ENCODE data around the gene CASKIN2.
"Not testable (repeated sequence)": the region's sequence is repeated elsewhere in the genome, so short reads cannot be mapped to it uniquely, and the experiment has no call there.

CASKIN2 gene

DNA sequence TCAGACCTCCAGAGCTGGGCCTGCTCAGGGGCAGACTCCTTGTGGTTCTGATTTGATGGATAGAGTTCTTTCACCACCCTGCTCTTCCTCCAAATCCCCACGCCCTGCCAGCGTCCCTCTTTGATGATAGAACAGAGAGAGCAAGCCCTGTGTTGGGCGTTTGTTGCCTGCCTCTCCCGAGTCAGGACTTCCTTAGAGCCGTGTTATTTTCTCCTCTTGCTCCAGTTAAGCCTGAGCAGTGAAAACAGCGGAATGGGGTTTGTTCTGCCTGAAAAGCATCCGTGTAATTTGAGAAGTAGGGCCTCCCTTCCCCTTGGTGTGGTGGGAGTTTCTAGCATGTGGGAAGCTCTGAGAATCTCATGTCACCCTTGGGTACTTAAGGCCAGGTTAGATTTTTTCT, 36.8 kb downstream of the CASKIN2 start:
- Histone ChIP-seq H3K27ac (ENCODE audit: low read depth, low read length) (no peak overlapping the region), H3K4me3 (ENCODE audit: low read depth in 1 of 2, low read length in 2 of 2) (no peak overlapping the region), H3K9me3 (ENCODE audit: control insufficient read depth in 1 of 2, low read length in 2 of 2) (no peaks in the 10 kb centered on the region), H3K36me3 (ENCODE audit: control insufficient read depth in 1 of 2, insufficient read depth in 2 of 2, low read length in 2 of 2) (peaks cover 0 to 6% of the 10 kb centered on the region in 2 donors), H3K27me3 (ENCODE audit: control insufficient read depth in 1 of 2, insufficient read depth in 2 of 2, low read length in 2 of 2) (no peaks in the 10 kb centered on the region), H3K9ac (ENCODE audit: low read depth in 1 of 2, low read length in 2 of 2) (no peak overlapping the region), H3K4me1 (ENCODE audit: control insufficient read depth in 1 of 2, insufficient read depth in 2 of 2, low read length in 2 of 2) (peaks cover 18 to 26% of the 10 kb centered on the region in 2 donors)

- not testable (repeated sequence) for H3K4me3 ChIP-seq (ENCODE audit: low read depth in 1 of 2, low read length in 2 of 2); H3K27me3 ChIP-seq (ENCODE audit: control insufficient read depth in 1 of 2, insufficient read depth in 2 of 2, low read length in 2 of 2); H3K9me3 ChIP-seq (ENCODE audit: control insufficient read depth in 1 of 2, low read length in 2 of 2); H3K27ac ChIP-seq (ENCODE audit: low read depth, low read length); H3K9ac ChIP-seq (ENCODE audit: low read depth in 1 of 2, low read length in 2 of 2)
- Histone ChIP-seq H3K36me3 (ENCODE audit: control insufficient read depth in 1 of 2, insufficient read depth in 2 of 2, low read length in 2 of 2) (peaks cover 0 to 16% of the 10 kb centered on the region in 2 donors), H3K4me1 (ENCODE audit: control insufficient read depth in 1 of 2, insufficient read depth in 2 of 2, low read length in 2 of 2) (peaks cover 18 to 26% of the 10 kb centered on the region in 2 donors)
Observed at GRCh38 chr17:75477490-75477862, 37.9 kb downstream of the CASKIN2 start.

- H3K9ac ChIP-seq (ENCODE audit: low read depth in 1 of 2, low read length in 2 of 2) = peak overlapping the region in 1 of 2 donors; percentile 32
- peak overlapping the region in 1 of 2 donors; percentile 37 for H3K4me3 ChIP-seq (ENCODE audit: low read depth in 1 of 2, low read length in 2 of 2)
Observed at GRCh38 chr17:75476752-75477489, 38.4 kb downstream of the CASKIN2 start.

DNA sequence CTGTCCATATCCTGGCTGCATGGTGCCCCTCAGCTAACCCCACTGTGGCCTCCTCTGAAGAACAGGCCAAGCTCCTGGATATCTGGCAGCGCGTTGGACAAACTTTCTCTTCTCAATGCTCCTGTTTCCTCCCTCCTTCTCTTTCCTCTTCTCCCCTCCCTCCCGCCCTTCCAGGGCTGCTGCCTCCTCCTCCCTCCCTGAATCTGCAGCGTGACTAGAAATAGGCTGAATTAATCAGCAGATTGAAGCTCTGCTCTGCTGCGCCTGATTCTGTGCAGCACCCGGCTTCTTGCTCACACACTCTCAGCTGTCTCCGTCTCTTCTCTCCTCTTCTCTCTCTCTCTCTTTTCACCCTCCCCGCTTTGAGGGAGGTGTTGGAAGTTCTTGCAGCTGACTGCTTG, 39.1 kb downstream of the CASKIN2 start:
- H3K4me3 ChIP-seq (ENCODE audit: low read depth in 1 of 2, low read length in 2 of 2) = peak overlapping the region in 1 of 2 donors; percentile 37
- H3K4me1 ChIP-seq (ENCODE audit: control insufficient read depth in 1 of 2, insufficient read depth in 2 of 2, low read length in 2 of 2) = peaks cover 18 to 27% of the 10 kb centered on the region in 2 donors

More at GRCh38 chr17:75476752-75477489, 38.4 kb downstream of the CASKIN2 start:
- Histone ChIP-seq H3K4me1 (ENCODE audit: control insufficient read depth in 1 of 2, insufficient read depth in 2 of 2, low read length in 2 of 2) (peaks cover 18 to 30% of the 10 kb centered on the region in 2 donors), H3K27me3 (ENCODE audit: control insufficient read depth in 1 of 2, insufficient read depth in 2 of 2, low read length in 2 of 2) (no peaks in the 10 kb centered on the region), H3K36me3 (ENCODE audit: control insufficient read depth in 1 of 2, insufficient read depth in 2 of 2, low read length in 2 of 2) (peaks cover 0 to 22% of the 10 kb centered on the region in 2 donors), H3K27ac (ENCODE audit: low read depth, low read length) (no peak overlapping the region), H3K9me3 (ENCODE audit: control insufficient read depth in 1 of 2, low read length in 2 of 2) (no peaks in the 10 kb centered on the region)

DNA sequence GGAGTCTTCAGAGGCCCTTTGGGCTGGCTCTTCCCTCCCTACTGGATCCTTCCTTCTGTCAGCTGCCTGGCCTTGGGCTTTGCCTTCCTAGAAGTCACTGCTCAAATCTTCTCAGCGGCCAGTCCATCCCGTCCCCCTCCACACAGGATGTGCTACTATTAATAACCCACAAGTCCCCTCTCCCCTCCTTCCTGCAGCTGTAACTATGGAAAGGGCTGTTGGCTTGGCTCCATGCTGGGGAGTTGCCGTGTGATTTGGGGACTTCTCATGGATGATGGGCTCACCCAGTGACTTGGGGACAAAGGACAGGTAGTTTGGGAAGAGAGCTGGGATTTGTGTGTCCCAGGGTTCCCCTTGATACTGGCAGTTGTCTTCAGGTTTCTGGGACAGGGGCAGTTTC, 39.5 kb downstream of the CASKIN2 start:
- Histone ChIP-seq H3K27ac (ENCODE audit: low read depth, low read length) (no peak overlapping the region), H3K9ac (ENCODE audit: low read depth in 1 of 2, low read length in 2 of 2) (no peak overlapping the region), H3K4me1 (ENCODE audit: control insufficient read depth in 1 of 2, insufficient read depth in 2 of 2, low read length in 2 of 2) (peaks cover 18 to 27% of the 10 kb centered on the region in 2 donors), H3K36me3 (ENCODE audit: control insufficient read depth in 1 of 2, insufficient read depth in 2 of 2, low read length in 2 of 2) (peaks cover 0 to 22% of the 10 kb centered on the region in 2 donors), H3K4me3 (ENCODE audit: low read depth in 1 of 2, low read length in 2 of 2) (no peak overlapping the region), H3K9me3 (ENCODE audit: control insufficient read depth in 1 of 2, low read length in 2 of 2) (no peaks in the 10 kb centered on the region), H3K27me3 (ENCODE audit: control insufficient read depth in 1 of 2, insufficient read depth in 2 of 2, low read length in 2 of 2) (no peaks in the 10 kb centered on the region)

More for the DNA sequence above, 39.1 kb downstream of the CASKIN2 start:
- H3K9ac ChIP-seq (ENCODE audit: low read depth in 1 of 2, low read length in 2 of 2) = no peak overlapping the region
- H3K27me3 ChIP-seq (ENCODE audit: control insufficient read depth in 1 of 2, insufficient read depth in 2 of 2, low read length in 2 of 2) = no peaks in the 10 kb centered on the region
- peaks cover 0 to 22% of the 10 kb centered on the region in 2 donors for H3K36me3 ChIP-seq (ENCODE audit: control insufficient read depth in 1 of 2, insufficient read depth in 2 of 2, low read length in 2 of 2)
- H3K27ac ChIP-seq (ENCODE audit: low read depth, low read length) = no peak overlapping the region
- H3K9me3 ChIP-seq (ENCODE audit: control insufficient read depth in 1 of 2, low read length in 2 of 2) = no peaks in the 10 kb centered on the region

GRCh38 chr17:75475144-75475835, 40.0 kb downstream of the CASKIN2 start:
- Histone ChIP-seq H3K4me1 (ENCODE audit: control insufficient read depth in 1 of 2, insufficient read depth in 2 of 2, low read length in 2 of 2) (peaks cover 18 to 27% of the 10 kb centered on the region in 2 donors), H3K27me3 (ENCODE audit: control insufficient read depth in 1 of 2, insufficient read depth in 2 of 2, low read length in 2 of 2) (no peaks in the 10 kb centered on the region), H3K36me3 (ENCODE audit: control insufficient read depth in 1 of 2, insufficient read depth in 2 of 2, low read length in 2 of 2) (peaks cover 0 to 22% of the 10 kb centered on the region in 2 donors), H3K9ac (ENCODE audit: low read depth in 1 of 2, low read length in 2 of 2) (no peak overlapping the region), H3K27ac (ENCODE audit: low read depth, low read length) (peak overlapping the region; percentile 48), H3K4me3 (ENCODE audit: low read depth in 1 of 2, low read length in 2 of 2) (no peak overlapping the region), H3K9me3 (ENCODE audit: control insufficient read depth in 1 of 2, low read length in 2 of 2) (no peaks in the 10 kb centered on the region)

DNA sequence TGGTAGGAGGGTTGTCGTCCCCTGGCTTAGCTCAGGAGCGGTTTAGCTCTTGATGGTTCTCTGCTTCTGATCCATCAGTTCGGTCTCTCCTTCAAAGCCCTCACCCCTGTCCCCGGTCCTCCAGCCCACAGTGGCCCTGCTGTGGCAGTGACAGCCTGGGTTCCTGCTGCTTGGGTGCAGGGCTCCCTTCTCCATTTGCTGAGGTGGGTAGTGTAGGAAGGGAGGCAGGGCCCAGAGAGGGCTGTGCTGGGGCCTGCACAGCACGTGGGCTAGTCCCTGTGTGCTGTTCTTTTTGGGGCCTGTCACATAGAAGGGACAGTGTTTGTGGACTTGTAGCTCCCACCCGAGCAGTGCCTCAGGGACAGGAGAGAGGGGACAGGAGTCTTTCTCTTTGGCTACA, 40.6 kb downstream of the CASKIN2 start:
- no peak overlapping the region for H3K9ac ChIP-seq (ENCODE audit: low read depth in 1 of 2, low read length in 2 of 2)

DNA sequence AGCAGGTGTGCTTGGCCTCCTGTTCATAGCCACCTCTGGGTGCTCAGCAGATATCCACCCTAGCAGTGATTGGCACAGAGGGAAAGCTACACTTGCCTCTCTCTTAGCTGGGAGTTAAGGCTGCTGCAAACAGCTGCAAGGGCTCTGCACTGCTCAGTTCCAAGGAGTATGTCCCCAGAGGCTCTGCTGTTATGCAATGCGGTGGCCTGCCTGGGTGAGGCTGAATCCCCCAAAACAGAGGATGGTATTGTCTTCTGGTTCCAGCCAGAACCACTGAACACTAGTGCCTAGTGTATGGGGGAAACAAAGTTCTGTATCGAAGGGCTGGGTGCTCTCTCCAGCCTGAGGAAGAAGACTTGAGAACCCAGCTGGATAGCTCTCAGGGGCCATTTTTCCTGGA, 42.1 kb downstream of the CASKIN2 start:
- Histone ChIP-seq H3K27ac (ENCODE audit: low read depth, low read length) (no peak overlapping the region), H3K36me3 (ENCODE audit: control insufficient read depth in 1 of 2, insufficient read depth in 2 of 2, low read length in 2 of 2) (peaks cover 0 to 24% of the 10 kb centered on the region in 2 donors), H3K9ac (ENCODE audit: low read depth in 1 of 2, low read length in 2 of 2) (no peak overlapping the region), H3K4me3 (ENCODE audit: low read depth in 1 of 2, low read length in 2 of 2) (no peak overlapping the region), H3K4me1 (ENCODE audit: control insufficient read depth in 1 of 2, insufficient read depth in 2 of 2, low read length in 2 of 2) (peaks cover 24 to 32% of the 10 kb centered on the region in 2 donors), H3K9me3 (ENCODE audit: control insufficient read depth in 1 of 2, low read length in 2 of 2) (no peaks in the 10 kb centered on the region), H3K27me3 (ENCODE audit: control insufficient read depth in 1 of 2, insufficient read depth in 2 of 2, low read length in 2 of 2) (no peaks in the 10 kb centered on the region)

More for the DNA sequence above, 40.6 kb downstream of the CASKIN2 start:
- Histone ChIP-seq H3K4me1 (ENCODE audit: control insufficient read depth in 1 of 2, insufficient read depth in 2 of 2, low read length in 2 of 2) (peaks cover 18 to 27% of the 10 kb centered on the region in 2 donors), H3K9me3 (ENCODE audit: control insufficient read depth in 1 of 2, low read length in 2 of 2) (no peaks in the 10 kb centered on the region), H3K27me3 (ENCODE audit: control insufficient read depth in 1 of 2, insufficient read depth in 2 of 2, low read length in 2 of 2) (no peaks in the 10 kb centered on the region), H3K27ac (ENCODE audit: low read depth, low read length) (no peak overlapping the region), H3K36me3 (ENCODE audit: control insufficient read depth in 1 of 2, insufficient read depth in 2 of 2, low read length in 2 of 2) (peaks cover 0 to 22% of the 10 kb centered on the region in 2 donors), H3K4me3 (ENCODE audit: low read depth in 1 of 2, low read length in 2 of 2) (no peak overlapping the region)

DNA sequence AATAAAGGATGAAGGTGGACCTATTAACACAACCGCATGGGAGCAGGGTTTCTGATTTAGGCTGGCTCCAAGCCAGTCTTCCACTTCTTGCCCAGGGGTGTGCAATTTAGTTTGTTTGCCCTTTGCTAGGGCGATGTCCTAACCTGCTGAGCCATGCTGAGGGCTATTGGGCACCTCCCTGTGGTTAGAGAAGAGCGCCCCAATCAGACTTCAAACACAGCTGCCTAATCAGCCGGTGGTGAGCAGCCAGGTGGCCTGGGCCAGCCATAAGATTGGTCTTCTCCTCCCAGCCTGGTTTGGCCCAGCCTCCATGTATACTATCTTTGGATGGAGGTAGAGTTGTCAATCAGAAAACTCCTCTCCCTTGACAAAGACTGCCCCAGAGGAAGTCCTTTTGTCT, 43.2 kb downstream of the CASKIN2 start:
- Histone ChIP-seq H3K27ac (ENCODE audit: low read depth, low read length) (no peak overlapping the region), H3K9ac (ENCODE audit: low read depth in 1 of 2, low read length in 2 of 2) (no peak overlapping the region), H3K9me3 (ENCODE audit: control insufficient read depth in 1 of 2, low read length in 2 of 2) (no peaks in the 10 kb centered on the region), H3K27me3 (ENCODE audit: control insufficient read depth in 1 of 2, insufficient read depth in 2 of 2, low read length in 2 of 2) (no peaks in the 10 kb centered on the region), H3K4me3 (ENCODE audit: low read depth in 1 of 2, low read length in 2 of 2) (no peak overlapping the region), H3K4me1 (ENCODE audit: control insufficient read depth in 1 of 2, insufficient read depth in 2 of 2, low read length in 2 of 2) (peaks cover 20 to 27% of the 10 kb centered on the region in 2 donors), H3K36me3 (ENCODE audit: control insufficient read depth in 1 of 2, insufficient read depth in 2 of 2, low read length in 2 of 2) (peaks cover 0 to 24% of the 10 kb centered on the region in 2 donors)

DNA sequence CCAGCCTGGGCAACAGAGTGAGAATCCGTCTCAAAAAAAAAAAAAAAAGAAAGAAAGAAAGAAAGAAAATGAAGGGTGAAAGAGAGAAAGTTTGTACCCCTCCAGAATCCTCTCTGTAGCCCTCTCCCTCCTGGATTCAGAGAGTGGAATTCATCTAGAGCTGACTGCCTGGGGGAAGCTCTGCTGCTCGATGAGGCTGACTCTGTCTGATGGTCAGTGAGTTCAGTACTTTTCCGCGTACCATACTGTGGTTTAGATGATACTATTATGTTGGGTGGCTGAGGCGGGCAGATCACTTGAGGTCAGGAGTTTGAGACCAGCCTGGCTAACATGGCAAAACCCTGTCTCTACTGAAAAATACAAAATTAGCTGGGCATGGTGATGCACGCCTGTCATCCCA, 44.1 kb downstream of the CASKIN2 start:
- H3K27ac ChIP-seq (ENCODE audit: low read depth, low read length) = no peak overlapping the region
- H3K9ac ChIP-seq (ENCODE audit: low read depth in 1 of 2, low read length in 2 of 2) = no peak overlapping the region
- H3K4me1 ChIP-seq (ENCODE audit: control insufficient read depth in 1 of 2, insufficient read depth in 2 of 2, low read length in 2 of 2) = peaks cover 13 to 19% of the 10 kb centered on the region in 2 donors
- H3K9me3 ChIP-seq (ENCODE audit: control insufficient read depth in 1 of 2, low read length in 2 of 2) = no peaks in the 10 kb centered on the region
- no peak overlapping the region for H3K4me3 ChIP-seq (ENCODE audit: low read depth in 1 of 2, low read length in 2 of 2)
- H3K36me3 ChIP-seq (ENCODE audit: control insufficient read depth in 1 of 2, insufficient read depth in 2 of 2, low read length in 2 of 2) = peaks cover 0 to 24% of the 10 kb centered on the region in 2 donors
- no peaks in the 10 kb centered on the region for H3K27me3 ChIP-seq (ENCODE audit: control insufficient read depth in 1 of 2, insufficient read depth in 2 of 2, low read length in 2 of 2)
